NK-92 treated with Interleukin-12 subunit alpha and Interleukin-12 subunit beta, amount 100 ng/mL, for 24 hours (cell line): ENCODE measurements around the gene RNF111.
"Not testable (repeated sequence)": the region's sequence is repeated elsewhere in the genome, so short reads cannot be mapped to it uniquely, and the experiment has no call there.

ENCODE experiments used
- DNase-seq: peaks from one replicate; lab custom pipeline; 2025; lab: John Stamatoyannopoulos, UW

RNF111 gene

DNA sequence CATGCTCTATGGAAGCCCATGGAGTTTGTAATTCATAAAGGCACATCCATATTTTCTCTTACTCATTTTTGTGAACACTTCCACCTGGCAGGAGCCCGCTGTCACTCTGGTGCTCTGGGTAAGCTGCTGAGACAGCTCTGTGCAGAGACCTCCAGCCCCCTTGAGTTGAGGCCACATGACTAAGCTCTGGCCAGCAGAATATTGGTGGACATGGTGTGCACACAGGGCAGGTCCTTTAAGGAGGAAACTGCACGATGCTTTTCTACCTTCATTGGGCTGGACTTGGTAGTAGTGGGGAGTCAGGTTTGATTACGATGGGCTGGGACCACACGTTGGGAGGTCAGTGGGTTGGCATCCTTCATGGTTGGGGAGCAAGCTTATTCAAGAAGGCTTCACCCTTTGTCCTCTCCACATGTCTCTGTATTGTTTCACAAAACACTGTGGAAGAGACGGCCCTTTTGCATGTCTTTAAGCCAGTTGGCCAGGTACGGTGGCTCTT is 146.5 kb downstream of the RNF111 start:
- DNase-seq: no peak

DNA sequence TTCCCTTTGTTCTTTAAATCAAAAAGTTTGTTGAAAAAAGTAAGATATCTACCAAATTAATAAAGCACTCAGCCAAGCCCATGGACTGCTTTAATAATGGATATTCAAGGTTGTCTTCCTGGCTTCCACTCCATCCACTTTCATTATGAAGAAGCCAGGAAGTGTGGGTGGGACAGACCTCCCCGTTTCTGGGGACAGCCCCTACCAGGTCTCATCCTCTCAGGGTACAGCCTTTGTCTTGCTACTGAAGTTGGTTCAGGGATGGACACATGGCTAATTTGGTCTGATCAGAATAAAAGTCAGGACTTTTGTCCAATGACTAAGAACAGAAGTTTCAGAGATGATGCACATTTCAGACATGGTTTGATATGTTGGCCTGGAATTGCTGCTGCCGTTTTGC is 150.1 kb downstream of the RNF111 start:
- no peak for DNase-seq

DNA sequence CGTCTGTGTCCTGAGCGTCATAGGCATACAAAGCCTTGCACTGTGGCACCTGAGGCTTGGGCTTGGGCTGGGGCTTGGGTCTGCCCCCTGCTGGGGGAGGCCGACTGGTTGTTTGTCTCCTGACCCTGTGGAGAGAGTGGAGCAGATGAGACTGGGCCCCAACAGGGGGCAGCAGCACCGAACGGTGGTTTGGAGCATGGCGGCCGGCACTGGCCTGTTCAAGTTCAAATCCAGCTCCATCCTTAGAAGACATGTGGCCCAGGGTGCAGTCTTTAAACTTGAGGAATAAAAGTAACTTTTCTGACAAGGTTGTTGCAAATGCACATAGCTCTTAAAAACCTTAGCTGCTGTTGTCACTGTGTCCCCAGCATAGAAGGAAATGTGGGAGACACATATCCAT is 150.8 kb downstream of the RNF111 start:
- DNase-seq: peak; percentile 16

- no peak for DNase-seq
These were observed 153.2 kb downstream of the RNF111 start for GRCh38 chr15:59140422-59141226.

DNA sequence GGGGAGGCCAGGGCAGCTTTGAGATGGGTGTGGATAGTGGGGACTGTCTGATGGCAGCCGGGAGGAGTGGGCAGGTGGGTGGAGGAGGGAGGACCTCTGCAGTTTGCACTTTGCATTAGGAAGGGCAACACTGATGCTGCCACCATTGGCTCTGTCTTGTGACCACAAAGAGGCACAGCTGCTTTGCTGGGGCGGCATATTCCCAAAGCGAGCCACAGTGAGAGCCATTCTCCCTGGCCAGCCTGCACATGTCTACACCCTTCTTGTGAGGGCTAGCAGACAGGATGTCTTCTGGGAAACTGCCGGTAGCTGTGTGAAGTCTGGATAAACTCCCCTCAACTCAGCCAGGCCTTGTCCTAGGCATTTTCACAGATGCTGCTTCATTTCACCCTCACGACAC is 155.8 kb downstream of the RNF111 start:
- DNase-seq: no peak

DNA sequence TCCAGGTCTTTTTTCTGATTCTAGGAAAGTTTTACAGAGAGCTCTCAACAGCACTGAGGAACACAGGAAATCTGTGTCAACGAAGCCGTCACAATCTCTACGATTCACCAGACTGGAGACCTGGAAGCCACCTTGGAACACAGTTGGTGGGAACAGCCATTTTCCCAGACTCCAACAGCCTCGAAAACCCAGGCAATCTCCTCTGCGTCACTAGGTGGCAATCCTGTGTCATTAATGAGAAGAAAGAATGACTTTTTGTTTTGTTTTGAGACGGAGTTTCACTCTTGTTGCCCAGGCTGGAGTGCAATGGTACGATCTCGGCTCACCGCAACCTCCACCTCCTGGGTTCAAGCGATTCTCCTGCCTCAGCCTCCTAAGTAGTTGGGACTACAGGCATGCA is 157.1 kb downstream of the RNF111 start:
- DNase-seq: not testable (repeated sequence)
